Liver (tissue), 9 donors: ENCODE data around the gene SEMA7A. TPM values are rescaled to one million over a fixed set of nuclear protein-coding genes. Genes with fewer than 3 reads are reported as not detected.

ENCODE experiments used
- DNase-seq: peaks from one replicate; pipeline ENCODE4 v3.0.0-alpha.2; 2017; ENCODE audit warnings: low spot score
- H3K27ac ChIP-seq, 2 donors: one replicate each; pipeline ENCODE4 v1.7.0; 2013; ENCODE audit warnings: inconsistent platforms in 2 of 2, low read length in 2 of 2, control low read depth in 1 of 2, low read depth in 1 of 2, mild to moderate bottlenecking in 1 of 2
- H3K27me3 ChIP-seq, 4 donors: one replicate each; pipeline versions ENCODE4 v1.6.1 to v1.7.0; 2013; ENCODE audit warnings: low read length in 3 of 4, inconsistent platforms in 1 of 4, mild to moderate bottlenecking in 1 of 4, moderate library complexity in 1 of 4; ENCODE audit not compliant: control insufficient read depth in 4 of 4, insufficient read depth in 4 of 4
- H3K36me3 ChIP-seq, 4 donors: one replicate each; pipeline versions ENCODE4 v1.6.1 to v1.7.0; 2013; ENCODE audit warnings: low read length in 3 of 4, mild to moderate bottlenecking in 3 of 4, low read depth in 1 of 4, moderate library complexity in 1 of 4; ENCODE audit not compliant: control insufficient read depth in 4 of 4, insufficient read depth in 3 of 4
- H3K4me1 ChIP-seq, 4 donors: one replicate each; pipeline versions ENCODE4 v1.6.1 to v1.7.0; 2013; ENCODE audit warnings: low read length in 3 of 4, mild to moderate bottlenecking in 3 of 4, moderate library complexity in 1 of 4; ENCODE audit not compliant: control insufficient read depth in 4 of 4, insufficient read depth in 4 of 4
- H3K4me3 ChIP-seq, 3 donors: one replicate each; pipeline versions ENCODE4 v1.6.1 to v1.7.0; 2013; ENCODE audit warnings: low read length in 3 of 3, control low read depth in 1 of 3, low read depth in 1 of 3, mild to moderate bottlenecking in 1 of 3
- H3K9ac ChIP-seq, 2 donors: one replicate each; pipeline ENCODE4 v1.7.0; 2013; ENCODE audit warnings: low read length in 2 of 2, mild to moderate bottlenecking in 2 of 2, moderate library complexity in 2 of 2, control low read depth in 1 of 2, low read depth in 1 of 2
- H3K9me3 ChIP-seq, 4 donors: one replicate each; pipeline versions ENCODE4 v1.6.1 to v1.7.0; 2013; ENCODE audit warnings: low read length in 3 of 4; ENCODE audit not compliant: control insufficient read depth in 4 of 4
- EGR1 ChIP-seq, 2 donors: IDR thresholded peaks; 2 replicates each; pipeline ENCODE4 v1.6.1; 2016 to 2018; ENCODE audit warnings: antibody characterized with exemption in 2 of 2, low read depth in 2 of 2
- FOXA1 ChIP-seq: IDR thresholded peaks from 2 replicates; pipeline ENCODE4 v1.6.1; 2016; ENCODE audit warnings: antibody characterized with exemption
- FOXA2 ChIP-seq: IDR thresholded peaks from 2 replicates; pipeline ENCODE4 v1.6.1; 2016; ENCODE audit warnings: antibody characterized with exemption
- GABPA ChIP-seq, 2 donors: IDR thresholded peaks in 1 of 2; conservative IDR thresholded peaks in 1 of 2; 2 replicates each; pipeline ENCODE4 v1.6.1; 2016; ENCODE audit warnings: antibody characterized with exemption in 2 of 2, mild to moderate bottlenecking in 1 of 2, moderate library complexity in 1 of 2
- HNF4A ChIP-seq, 2 donors: conservative IDR thresholded peaks; 2 replicates each; pipeline ENCODE4 v1.6.1; 2016; ENCODE audit warnings: antibody characterized with exemption in 2 of 2, mild to moderate bottlenecking in 2 of 2
- HNF4G ChIP-seq: IDR thresholded peaks from 2 replicates; pipeline ENCODE4 v1.6.1; 2016; ENCODE audit warnings: antibody characterized with exemption
- JUND ChIP-seq, 2 donors: IDR thresholded peaks; 2 replicates each; pipeline ENCODE4 v1.6.1; 2016; ENCODE audit warnings: antibody characterized with exemption in 2 of 2
- NR2F2 ChIP-seq: IDR thresholded peaks from 2 replicates; pipeline ENCODE4 v1.6.1; 2016; ENCODE audit warnings: antibody characterized with exemption
- RAD21 ChIP-seq, 2 donors: IDR thresholded peaks; 2 replicates each; pipeline ENCODE4 v1.6.1; 2016; ENCODE audit warnings: antibody characterized with exemption in 2 of 2, mild to moderate bottlenecking in 2 of 2
- SP1 ChIP-seq: IDR thresholded peaks from 2 replicates; pipeline ENCODE4 v1.6.1; 2018; ENCODE audit warnings: antibody characterized with exemption, mild to moderate bottlenecking
- TAF1 ChIP-seq: conservative IDR thresholded peaks from 2 replicates; pipeline ENCODE4 v1.6.1; 2016; ENCODE audit warnings: antibody characterized with exemption, mild to moderate bottlenecking
- WGBS: extraction: QIAGEN DNeasy Blood & Tissue Kit; methylation state at CpG from one replicate; pipeline ENCODE4 v1.1.7; 2013; 5-methylcytosine and 5-hydroxymethylcytosine counted together
- polyA plus RNA-seq, 2 donors: library from polyadenylated mRNA; stranded (reverse) in 1 of 2; unstranded in 1 of 2; fragments of 200-250 nt in 1 of 2; fragments of >200 nt in 1 of 2; fragmentation: Nextera tagmentation in 1 of 2; extraction: Ambion mirVana in 1 of 2; gene quantifications; one replicate each; pipeline versions ENCODE4 v1.2.1 to v1.2.3, GENCODE V29; 2013 to 2015
- total RNA-seq, 2 donors: library from RNA; depleted of rRNA; stranded (reverse); fragments of >200 nt; gene quantifications; one replicate each; pipeline ENCODE4 v1.2.3, GENCODE V29; 2014
- TF ChIP-seq, protein P1 (sequence below): IDR thresholded peaks from 2 replicates; pipeline ENCODE4 v1.6.1; 2016; ENCODE audit warnings: antibody characterized with exemption
- TF ChIP-seq, protein P2 (sequence below): fragments of 150-350 bp; IDR thresholded peaks from 2 replicates; pipeline ENCODE4 v1.5.1; 2017; ENCODE audit warnings: improper control_type of control experiment, low read depth, low read length; ENCODE audit not compliant: missing input control
- TF ChIP-seq, protein P3 (sequence below): IDR thresholded peaks from 2 replicates; pipeline ENCODE4 v1.6.1; 2016; ENCODE audit warnings: antibody characterized with exemption
- TF ChIP-seq, protein P4 (sequence below): IDR thresholded peaks from 2 replicates; pipeline ENCODE4 v1.6.1; 2016; ENCODE audit warnings: antibody characterized with exemption
- TF ChIP-seq, protein P5 (sequence below): IDR thresholded peaks from 2 replicates; pipeline ENCODE4 v1.6.1; 2016; ENCODE audit warnings: antibody characterized with exemption, mild to moderate bottlenecking
- donor health status: healthy.
- donor health status: healthy.
- donor health status: healthy.
- donor health status: healthy.
- donor health status: healthy.

The SEMA7A gene
- total and polyA plus RNA-seq, 4 donors: 0.14 to 18.1 (median 1.4) TPM

DNA sequence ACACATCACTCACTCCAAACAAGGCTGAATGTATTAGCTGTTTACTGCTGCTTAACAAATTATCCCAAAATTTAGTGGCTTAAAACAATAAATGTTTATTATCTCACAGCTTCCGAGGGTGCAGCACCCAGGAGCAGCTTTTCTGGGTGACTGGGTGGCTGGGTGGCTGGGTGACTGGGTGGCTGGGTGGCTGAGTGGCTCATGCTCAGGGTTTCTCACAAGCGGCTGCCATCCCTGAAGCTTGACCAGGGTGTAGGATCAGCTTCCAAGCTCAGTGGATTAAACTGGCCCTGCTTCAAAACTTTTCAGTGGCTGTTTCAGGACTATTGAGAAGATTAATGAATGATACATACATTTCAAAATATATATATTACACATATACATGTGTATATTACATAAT, 64.0 kb downstream of the SEMA7A start:
- H3K27me3 ChIP-seq: no peaks in the 10 kb centered on the region
- no peak overlapping the region for H3K27ac ChIP-seq
- H3K9ac ChIP-seq: no peak overlapping the region
- no peaks in the 10 kb centered on the region for H3K9me3 ChIP-seq
- no peak overlapping the region for H3K4me3 ChIP-seq
- 89% methylated on average over 2 of the region's 2 CpGs for WGBS
- peaks cover 0 to 18% (median 12%) of the 10 kb centered on the region in 4 donors for H3K4me1 ChIP-seq
- H3K36me3 ChIP-seq: no peaks in the 10 kb centered on the region
- DNase-seq: no peak
- no peak for TF ChIP-seq FOXA1
- no peak for TF ChIP-seq GABPA (IDR thresholded peaks at IDR 0.05 in 1 of 2, conservative IDR thresholded peaks at IDR 0.05 in 1 of 2)
- TF ChIP-seq, protein P1, sequence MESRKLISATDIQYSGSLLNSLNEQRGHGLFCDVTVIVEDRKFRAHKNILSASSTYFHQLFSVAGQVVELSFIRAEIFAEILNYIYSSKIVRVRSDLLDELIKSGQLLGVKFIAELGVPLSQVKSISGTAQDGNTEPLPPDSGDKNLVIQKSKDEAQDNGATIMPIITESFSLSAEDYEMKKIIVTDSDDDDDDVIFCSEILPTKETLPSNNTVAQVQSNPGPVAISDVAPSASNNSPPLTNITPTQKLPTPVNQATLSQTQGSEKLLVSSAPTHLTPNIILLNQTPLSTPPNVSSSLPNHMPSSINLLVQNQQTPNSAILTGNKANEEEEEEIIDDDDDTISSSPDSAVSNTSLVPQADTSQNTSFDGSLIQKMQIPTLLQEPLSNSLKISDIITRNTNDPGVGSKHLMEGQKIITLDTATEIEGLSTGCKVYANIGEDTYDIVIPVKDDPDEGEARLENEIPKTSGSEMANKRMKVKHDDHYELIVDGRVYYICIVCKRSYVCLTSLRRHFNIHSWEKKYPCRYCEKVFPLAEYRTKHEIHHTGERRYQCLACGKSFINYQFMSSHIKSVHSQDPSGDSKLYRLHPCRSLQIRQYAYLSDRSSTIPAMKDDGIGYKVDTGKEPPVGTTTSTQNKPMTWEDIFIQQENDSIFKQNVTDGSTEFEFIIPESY: no peak
- TF ChIP-seq NR2F2: no peak
- TF ChIP-seq RAD21 (IDR thresholded peaks at IDR 0.05): no peak
- no peak for TF ChIP-seq JUND (IDR thresholded peaks at IDR 0.05)
- TF ChIP-seq, protein P2, sequence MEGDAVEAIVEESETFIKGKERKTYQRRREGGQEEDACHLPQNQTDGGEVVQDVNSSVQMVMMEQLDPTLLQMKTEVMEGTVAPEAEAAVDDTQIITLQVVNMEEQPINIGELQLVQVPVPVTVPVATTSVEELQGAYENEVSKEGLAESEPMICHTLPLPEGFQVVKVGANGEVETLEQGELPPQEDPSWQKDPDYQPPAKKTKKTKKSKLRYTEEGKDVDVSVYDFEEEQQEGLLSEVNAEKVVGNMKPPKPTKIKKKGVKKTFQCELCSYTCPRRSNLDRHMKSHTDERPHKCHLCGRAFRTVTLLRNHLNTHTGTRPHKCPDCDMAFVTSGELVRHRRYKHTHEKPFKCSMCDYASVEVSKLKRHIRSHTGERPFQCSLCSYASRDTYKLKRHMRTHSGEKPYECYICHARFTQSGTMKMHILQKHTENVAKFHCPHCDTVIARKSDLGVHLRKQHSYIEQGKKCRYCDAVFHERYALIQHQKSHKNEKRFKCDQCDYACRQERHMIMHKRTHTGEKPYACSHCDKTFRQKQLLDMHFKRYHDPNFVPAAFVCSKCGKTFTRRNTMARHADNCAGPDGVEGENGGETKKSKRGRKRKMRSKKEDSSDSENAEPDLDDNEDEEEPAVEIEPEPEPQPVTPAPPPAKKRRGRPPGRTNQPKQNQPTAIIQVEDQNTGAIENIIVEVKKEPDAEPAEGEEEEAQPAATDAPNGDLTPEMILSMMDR: no peak
- no peak for TF ChIP-seq EGR1 (IDR thresholded peaks at IDR 0.05; ENCODE audit: low read depth in 2 of 2)

DNA sequence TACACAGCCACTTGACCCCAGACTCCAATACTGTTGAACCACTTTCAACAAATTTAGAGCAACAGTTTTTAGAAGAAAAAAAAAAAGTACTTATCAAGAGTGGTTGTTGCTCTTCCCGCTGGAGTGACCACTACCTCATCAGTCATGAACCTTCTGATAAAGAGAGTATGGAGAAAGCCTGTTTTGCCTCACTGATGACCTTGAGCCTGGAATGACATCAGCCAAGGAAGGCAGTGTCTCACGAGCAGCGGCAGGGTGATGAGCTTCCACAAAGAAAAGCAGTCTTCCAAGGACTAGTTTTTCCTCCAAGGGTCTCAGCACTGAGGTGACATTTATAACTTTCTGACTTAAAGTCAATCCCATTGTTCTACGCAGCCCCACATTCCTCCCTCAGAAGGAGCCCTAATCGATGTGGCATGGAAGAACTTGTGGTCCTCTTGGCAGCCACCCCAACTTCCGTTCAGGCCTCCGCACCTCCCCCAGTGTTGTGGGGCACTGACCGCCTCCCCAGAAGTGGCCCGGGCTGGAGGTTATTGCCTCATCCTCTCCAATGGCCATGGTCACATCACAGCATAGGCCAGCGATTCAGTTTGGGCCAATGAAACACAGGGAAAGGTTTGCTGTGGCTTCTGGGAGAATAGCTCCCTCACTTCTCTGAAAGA, 64.5 kb downstream of the SEMA7A start:
- H3K27me3 ChIP-seq: no peaks in the 10 kb centered on the region
- WGBS: 71% methylated on average over 10 of the region's 10 CpGs

More for the DNA sequence above, 64.5 kb downstream of the SEMA7A start:
- Histone ChIP-seq H3K9me3 (no peaks in the 10 kb centered on the region), H3K27ac (no peak overlapping the region), H3K4me1 (peaks cover 0 to 14% (median 8%) of the 10 kb centered on the region in 4 donors), H3K9ac (no peak overlapping the region), H3K4me3 (no peak overlapping the region), H3K36me3 (no peaks in the 10 kb centered on the region)
- no peak for TF ChIP-seq TAF1
- TF ChIP-seq SP1: no peak
- TF ChIP-seq, protein P3, sequence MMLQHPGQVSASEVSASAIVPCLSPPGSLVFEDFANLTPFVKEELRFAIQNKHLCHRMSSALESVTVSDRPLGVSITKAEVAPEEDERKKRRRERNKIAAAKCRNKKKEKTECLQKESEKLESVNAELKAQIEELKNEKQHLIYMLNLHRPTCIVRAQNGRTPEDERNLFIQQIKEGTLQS: no peak
- TF ChIP-seq, protein P1: no peak
- TF ChIP-seq, protein P2: no peak
- no peak for TF ChIP-seq NR2F2
- TF ChIP-seq, protein P4, sequence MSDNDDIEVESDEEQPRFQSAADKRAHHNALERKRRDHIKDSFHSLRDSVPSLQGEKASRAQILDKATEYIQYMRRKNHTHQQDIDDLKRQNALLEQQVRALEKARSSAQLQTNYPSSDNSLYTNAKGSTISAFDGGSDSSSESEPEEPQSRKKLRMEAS: no peak
- TF ChIP-seq, protein P5, sequence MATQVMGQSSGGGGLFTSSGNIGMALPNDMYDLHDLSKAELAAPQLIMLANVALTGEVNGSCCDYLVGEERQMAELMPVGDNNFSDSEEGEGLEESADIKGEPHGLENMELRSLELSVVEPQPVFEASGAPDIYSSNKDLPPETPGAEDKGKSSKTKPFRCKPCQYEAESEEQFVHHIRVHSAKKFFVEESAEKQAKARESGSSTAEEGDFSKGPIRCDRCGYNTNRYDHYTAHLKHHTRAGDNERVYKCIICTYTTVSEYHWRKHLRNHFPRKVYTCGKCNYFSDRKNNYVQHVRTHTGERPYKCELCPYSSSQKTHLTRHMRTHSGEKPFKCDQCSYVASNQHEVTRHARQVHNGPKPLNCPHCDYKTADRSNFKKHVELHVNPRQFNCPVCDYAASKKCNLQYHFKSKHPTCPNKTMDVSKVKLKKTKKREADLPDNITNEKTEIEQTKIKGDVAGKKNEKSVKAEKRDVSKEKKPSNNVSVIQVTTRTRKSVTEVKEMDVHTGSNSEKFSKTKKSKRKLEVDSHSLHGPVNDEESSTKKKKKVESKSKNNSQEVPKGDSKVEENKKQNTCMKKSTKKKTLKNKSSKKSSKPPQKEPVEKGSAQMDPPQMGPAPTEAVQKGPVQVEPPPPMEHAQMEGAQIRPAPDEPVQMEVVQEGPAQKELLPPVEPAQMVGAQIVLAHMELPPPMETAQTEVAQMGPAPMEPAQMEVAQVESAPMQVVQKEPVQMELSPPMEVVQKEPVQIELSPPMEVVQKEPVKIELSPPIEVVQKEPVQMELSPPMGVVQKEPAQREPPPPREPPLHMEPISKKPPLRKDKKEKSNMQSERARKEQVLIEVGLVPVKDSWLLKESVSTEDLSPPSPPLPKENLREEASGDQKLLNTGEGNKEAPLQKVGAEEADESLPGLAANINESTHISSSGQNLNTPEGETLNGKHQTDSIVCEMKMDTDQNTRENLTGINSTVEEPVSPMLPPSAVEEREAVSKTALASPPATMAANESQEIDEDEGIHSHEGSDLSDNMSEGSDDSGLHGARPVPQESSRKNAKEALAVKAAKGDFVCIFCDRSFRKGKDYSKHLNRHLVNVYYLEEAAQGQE: no peak
- no peak for TF ChIP-seq HNF4A (conservative IDR thresholded peaks at IDR 0.05)
- no peak for TF ChIP-seq RAD21 (IDR thresholded peaks at IDR 0.05)
- no peak for TF ChIP-seq JUND (IDR thresholded peaks at IDR 0.05)
- TF ChIP-seq FOXA2: no peak
- no peak for TF ChIP-seq GABPA (IDR thresholded peaks at IDR 0.05 in 1 of 2, conservative IDR thresholded peaks at IDR 0.05 in 1 of 2)
- no peak for TF ChIP-seq HNF4G
- DNase-seq: no peak
